ENCODE results near the gene AHCY.
"Not testable (repeated sequence)": the region's sequence is repeated elsewhere in the genome, so short reads cannot be mapped to it uniquely, and the experiment has no call there.

Gene AHCY

DNA sequence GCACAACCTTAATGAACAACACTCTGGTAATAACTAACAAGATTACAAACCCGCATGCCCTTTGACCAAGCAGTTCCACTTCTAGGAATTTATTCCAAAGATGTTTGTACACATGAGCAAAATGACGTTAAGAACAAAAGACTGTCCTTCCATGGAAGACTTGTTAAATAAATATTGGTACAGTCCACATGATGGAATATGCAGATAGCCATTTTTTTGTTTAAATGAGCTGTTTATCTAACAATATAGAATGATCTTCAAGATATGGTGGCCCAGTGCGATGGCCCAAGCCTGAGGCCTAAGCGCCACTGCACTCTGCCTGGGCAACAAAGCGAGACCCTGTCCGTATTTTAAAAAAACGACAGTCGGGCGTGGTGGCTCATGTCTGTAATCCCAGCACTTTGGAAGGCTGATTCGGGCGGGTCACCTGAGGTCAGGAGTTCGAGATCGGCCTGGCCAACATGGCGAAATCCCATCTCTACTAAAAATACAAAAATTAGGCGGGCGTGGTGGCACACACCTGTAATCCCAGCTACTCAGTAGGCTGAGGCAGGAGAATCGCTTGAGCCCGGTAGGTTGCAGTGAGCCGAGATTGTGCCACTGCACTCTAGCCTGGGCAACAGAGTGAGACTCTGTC is 7.4 kb upstream of the AHCY start:
- Mint-ChIP-seq H3K4me1 (peaks cover 6% of the 10 kb centered on the region), H3K36me3 (no peaks in the 10 kb centered on the region), H3K27ac (no peak overlapping the region), H3K27me3 (peaks cover 8% of the 10 kb centered on the region), H3K9me3 (no peaks in the 10 kb centered on the region), H3K4me3 (no peak overlapping the region)

DNA sequence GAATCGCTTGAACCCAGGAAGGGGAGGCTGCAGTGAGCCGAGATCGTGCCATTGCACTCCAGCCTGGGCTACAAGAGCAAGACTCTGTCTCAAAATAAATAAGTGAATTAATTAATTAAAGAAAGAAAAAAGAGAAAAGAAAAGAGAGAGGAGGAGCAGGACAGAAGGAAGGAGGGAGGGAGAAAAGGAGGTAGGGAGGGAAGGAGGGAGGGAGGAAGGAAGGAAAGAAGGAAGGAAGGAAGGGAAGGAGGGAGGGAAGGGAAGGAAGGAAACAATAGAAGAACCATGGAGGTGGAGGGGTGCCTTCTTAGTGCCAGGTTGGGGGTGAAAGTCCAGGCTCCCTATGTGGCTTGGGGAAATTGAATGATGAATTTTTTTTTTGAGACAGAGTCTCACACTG is 6.5 kb upstream of the AHCY start:
- Mint-ChIP-seq H3K4me1 (peaks cover 6% of the 10 kb centered on the region), H3K9me3 (no peaks in the 10 kb centered on the region), H3K27ac (no peak overlapping the region), H3K27me3 (peaks cover 8% of the 10 kb centered on the region), H3K4me3 (no peak overlapping the region), H3K36me3 (no peaks in the 10 kb centered on the region)

GRCh38 chr20:34305333-34306230 is 2.4 kb upstream of the AHCY start:
- Mint-ChIP-seq H3K4me1 (peaks cover 12% of the 10 kb centered on the region), H3K27ac (no peak overlapping the region), H3K27me3 (no peaks in the 10 kb centered on the region), H3K36me3 (peaks cover 3% of the 10 kb centered on the region), H3K4me3 (no peak overlapping the region), H3K9me3 (no peaks in the 10 kb centered on the region)

DNA sequence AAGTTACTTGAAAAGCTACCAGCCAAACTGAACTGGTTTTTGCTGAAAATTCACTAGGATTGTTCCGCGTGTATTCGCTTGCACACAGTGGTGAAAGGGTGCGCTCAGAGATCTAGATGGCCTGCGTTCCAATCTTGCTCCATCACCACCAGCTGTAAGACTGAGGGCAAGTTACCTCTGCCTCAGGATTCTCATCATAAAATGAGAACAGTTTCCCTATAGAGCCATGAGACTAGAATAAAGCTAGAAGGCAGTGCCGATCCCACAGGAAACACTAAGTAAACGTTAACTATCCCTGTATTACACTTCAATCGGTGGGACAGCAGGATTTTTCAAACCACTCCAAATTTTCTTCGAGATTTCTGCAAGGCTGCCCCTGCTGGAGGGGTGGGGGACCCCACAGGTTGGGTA is 838 bp downstream of the AHCY start:
- Mint-ChIP-seq H3K36me3 (peaks cover 3% of the 10 kb centered on the region), H3K27ac (peak overlapping the region; percentile 91), H3K27me3 (no peaks in the 10 kb centered on the region), H3K4me3 (peak overlapping the region; percentile 93), H3K4me1 (peaks cover 12% of the 10 kb centered on the region), H3K9me3 (no peaks in the 10 kb centered on the region)

GRCh38 chr20:34301587-34302311 is 1.4 kb downstream of the AHCY start:
- peak overlapping the region; percentile 93 for H3K4me3 Mint-ChIP-seq
- H3K4me1 Mint-ChIP-seq = peaks cover 12% of the 10 kb centered on the region

GRCh38 chr20:34300809-34301586 is 2.2 kb downstream of the AHCY start:
- H3K9me3 Mint-ChIP-seq = no peaks in the 10 kb centered on the region
- H3K27me3 Mint-ChIP-seq = no peaks in the 10 kb centered on the region
- H3K36me3 Mint-ChIP-seq = peaks cover 3% of the 10 kb centered on the region
- peak overlapping the region; percentile 5 for H3K27ac Mint-ChIP-seq
- H3K4me1 Mint-ChIP-seq = peaks cover 12% of the 10 kb centered on the region
- peak overlapping the region; percentile 93 for H3K4me3 Mint-ChIP-seq

More at GRCh38 chr20:34301587-34302311, 1.4 kb downstream of the AHCY start:
- Mint-ChIP-seq H3K9me3 (no peaks in the 10 kb centered on the region), H3K36me3 (peaks cover 3% of the 10 kb centered on the region), H3K27ac (peak overlapping the region; percentile 91), H3K27me3 (no peaks in the 10 kb centered on the region)

DNA sequence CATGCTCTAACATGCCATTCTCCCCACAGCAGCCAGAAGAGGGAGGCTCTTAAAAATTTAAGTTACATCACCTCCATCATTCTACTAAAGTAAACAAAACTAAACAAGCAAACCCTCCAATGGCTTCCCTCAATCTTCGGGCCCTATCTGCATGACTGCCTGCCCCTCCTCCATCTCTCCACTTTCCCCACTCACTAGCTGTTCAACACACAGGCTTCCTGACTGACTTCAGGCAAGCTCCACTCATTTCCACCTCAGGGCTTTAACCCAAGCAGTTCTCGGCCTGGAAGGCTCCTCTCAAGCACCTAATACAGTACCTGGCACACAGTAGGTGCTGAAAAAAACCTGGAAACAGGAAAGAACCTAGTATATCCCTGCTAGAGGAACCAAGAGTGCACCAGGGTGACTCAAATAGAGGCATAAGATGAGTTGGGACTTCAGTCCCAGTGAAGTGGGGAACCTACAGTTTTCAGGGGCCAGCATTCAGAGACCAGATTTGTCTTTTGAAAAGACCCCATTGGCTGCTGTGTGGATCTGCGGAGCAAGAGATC is 2.8 kb downstream of the AHCY start:
- no peaks in the 10 kb centered on the region for H3K27me3 Mint-ChIP-seq
- peaks cover 3% of the 10 kb centered on the region for H3K36me3 Mint-ChIP-seq
- H3K9me3 Mint-ChIP-seq = no peaks in the 10 kb centered on the region
- H3K4me1 Mint-ChIP-seq = peaks cover 12% of the 10 kb centered on the region
- H3K27ac Mint-ChIP-seq = no peak overlapping the region
- H3K4me3 Mint-ChIP-seq = no peak overlapping the region

- Mint-ChIP-seq H3K9me3 (no peaks in the 10 kb centered on the region), H3K4me3 (no peak overlapping the region), H3K36me3 (peaks cover 3% of the 10 kb centered on the region), H3K27ac (no peak overlapping the region), H3K4me1 (peaks cover 12% of the 10 kb centered on the region), H3K27me3 (no peaks in the 10 kb centered on the region)
These were observed 3.4 kb downstream of the AHCY start for GRCh38 chr20:34299556-34300255.

GRCh38 chr20:34298294-34298784 is 4.8 kb downstream of the AHCY start:
- H3K4me3 Mint-ChIP-seq, H3K9me3 Mint-ChIP-seq, H3K36me3 Mint-ChIP-seq, H3K27me3 Mint-ChIP-seq, H3K27ac Mint-ChIP-seq: not testable (repeated sequence)
- H3K4me1 Mint-ChIP-seq = peaks cover 10% of the 10 kb centered on the region

DNA sequence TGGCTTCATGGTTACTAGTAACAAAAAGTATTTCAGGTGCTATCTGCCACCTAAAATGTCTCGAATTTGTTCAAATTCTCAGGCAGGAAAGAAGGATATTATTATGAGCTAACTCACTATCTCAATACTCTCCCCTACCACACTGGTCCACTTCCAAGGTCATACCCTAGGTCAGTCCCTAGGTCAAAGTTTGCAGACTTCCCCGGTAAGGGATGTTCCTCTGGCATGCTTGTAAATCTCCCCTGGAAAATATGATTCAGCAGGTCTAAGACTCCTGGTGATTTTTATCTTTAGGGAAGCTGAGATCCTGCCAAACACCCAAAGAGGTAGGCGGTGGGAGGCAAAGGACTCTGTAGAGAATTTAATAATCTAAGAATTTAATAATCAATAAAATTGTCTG is 6.7 kb downstream of the AHCY start:
- Mint-ChIP-seq H3K9me3 (no peaks in the 10 kb centered on the region), H3K4me1 (peaks cover 2% of the 10 kb centered on the region), H3K36me3 (peaks cover 12% of the 10 kb centered on the region), H3K4me3 (no peak overlapping the region), H3K27me3 (no peaks in the 10 kb centered on the region), H3K27ac (no peak overlapping the region)

GRCh38 chr20:34295284-34295683 is 7.9 kb downstream of the AHCY start:
- Mint-ChIP-seq H3K27ac (no peak overlapping the region), H3K27me3 (no peaks in the 10 kb centered on the region), H3K4me3 (no peak overlapping the region), H3K9me3 (no peaks in the 10 kb centered on the region), H3K4me1 (no peaks in the 10 kb centered on the region), H3K36me3 (peaks cover 17% of the 10 kb centered on the region)

- Mint-ChIP-seq H3K4me3 (no peak overlapping the region), H3K27me3 (no peaks in the 10 kb centered on the region), H3K9me3 (no peaks in the 10 kb centered on the region), H3K36me3 (peaks cover 23% of the 10 kb centered on the region), H3K4me1 (no peaks in the 10 kb centered on the region), H3K27ac (no peak overlapping the region)
These were observed 8.6 kb downstream of the AHCY start for GRCh38 chr20:34294563-34294962.

GRCh38 chr20:34293589-34293988 is 9.6 kb downstream of the AHCY start:
- peaks cover 23% of the 10 kb centered on the region for H3K36me3 Mint-ChIP-seq
- no peak overlapping the region for H3K27ac Mint-ChIP-seq
- H3K9me3 Mint-ChIP-seq = no peaks in the 10 kb centered on the region
- H3K4me1 Mint-ChIP-seq = no peaks in the 10 kb centered on the region
- no peaks in the 10 kb centered on the region for H3K27me3 Mint-ChIP-seq
- no peak overlapping the region for H3K4me3 Mint-ChIP-seq

DNA sequence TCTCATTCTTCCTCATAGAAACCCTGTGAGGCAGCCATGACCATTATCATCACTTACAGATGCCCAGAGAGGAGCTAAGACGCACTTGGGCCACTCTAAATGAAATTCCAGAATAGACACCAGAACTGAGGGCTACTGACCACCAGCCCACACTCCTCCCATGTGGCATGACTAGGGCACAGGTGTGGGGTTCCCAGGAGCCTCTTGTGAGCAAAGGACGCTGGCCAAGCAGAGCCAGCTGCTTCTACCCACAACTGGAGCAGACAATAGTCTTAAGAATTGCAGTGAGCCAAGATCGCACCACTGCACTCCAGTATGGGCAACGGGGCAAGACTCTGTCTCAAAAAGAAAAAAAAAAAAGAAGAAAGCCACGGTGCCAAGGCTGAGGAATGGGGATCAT is 10.0 kb downstream of the AHCY start:
- no peaks in the 10 kb centered on the region for H3K27me3 Mint-ChIP-seq
- no peaks in the 10 kb centered on the region for H3K9me3 Mint-ChIP-seq
- no peak overlapping the region for H3K4me3 Mint-ChIP-seq
- no peaks in the 10 kb centered on the region for H3K4me1 Mint-ChIP-seq
- H3K27ac Mint-ChIP-seq = no peak overlapping the region
- peaks cover 23% of the 10 kb centered on the region for H3K36me3 Mint-ChIP-seq
